ENCODE data around the gene NKTR.

The NKTR gene

GRCh38 chr3:42605546-42606173 is 5.2 kb downstream of the NKTR start:
- Histone ChIP-seq H3K36me3 (ENCODE audit: control insufficient read depth in 2 of 2, insufficient read depth in 1 of 2, low read length in 2 of 2) (peaks cover 14 to 56% of the 10 kb centered on the region in 2 experiments; a peak in 2 of 3 replicates), H3K9me3 (ENCODE audit: control insufficient read depth, insufficient read depth, low read depth, low read length) (no peaks in the 10 kb centered on the region), H3K4me3 (ENCODE audit: low read depth, low read length) (no peak overlapping the region), H3K4me1 (ENCODE audit: control insufficient read depth, insufficient read depth, low read length) (no peaks in the 10 kb centered on the region), H3K27ac (ENCODE audit: extremely low read depth, low read depth, low read length) (no peak overlapping the region)
- TF ChIP-seq SP7 (tag by site-specific recombination; IDR thresholded peaks at IDR 0.05) (no peak), ZNF114 (tag by site-specific recombination; IDR thresholded peaks at IDR 0.05) (no peak), ZNF777 (tag by site-specific recombination; IDR thresholded peaks at IDR 0.05; ENCODE audit: borderline replicate concordance) (no peak), PATZ1 (tag by site-specific recombination; IDR thresholded peaks at IDR 0.05) (no peak), ZNF621 (tag by site-specific recombination; IDR thresholded peaks at IDR 0.05) (no peak), ZNF654 (tag by site-specific recombination; IDR thresholded peaks at IDR 0.05; ENCODE audit: low read depth) (no peak), ZIC2 (tag by site-specific recombination; IDR thresholded peaks at IDR 0.05) (no peak), ZNF600 (tag by site-specific recombination; IDR thresholded peaks at IDR 0.05) (no peak), ZNF558 (tag by site-specific recombination; IDR thresholded peaks at IDR 0.05) (no peak), ZSCAN16 (tag by site-specific recombination; IDR thresholded peaks at IDR 0.05) (no peak), ZNF292 (tag by site-specific recombination; IDR thresholded peaks at IDR 0.05; ENCODE audit: borderline replicate concordance, low read depth) (no peak), ZSCAN5A (tag by site-specific recombination; IDR thresholded peaks at IDR 0.05) (no peak), AEBP2 (tag by site-specific recombination; IDR thresholded peaks at IDR 0.05; ENCODE audit: borderline replicate concordance) (no peak)
- TF ChIP-seq, protein P1, sequence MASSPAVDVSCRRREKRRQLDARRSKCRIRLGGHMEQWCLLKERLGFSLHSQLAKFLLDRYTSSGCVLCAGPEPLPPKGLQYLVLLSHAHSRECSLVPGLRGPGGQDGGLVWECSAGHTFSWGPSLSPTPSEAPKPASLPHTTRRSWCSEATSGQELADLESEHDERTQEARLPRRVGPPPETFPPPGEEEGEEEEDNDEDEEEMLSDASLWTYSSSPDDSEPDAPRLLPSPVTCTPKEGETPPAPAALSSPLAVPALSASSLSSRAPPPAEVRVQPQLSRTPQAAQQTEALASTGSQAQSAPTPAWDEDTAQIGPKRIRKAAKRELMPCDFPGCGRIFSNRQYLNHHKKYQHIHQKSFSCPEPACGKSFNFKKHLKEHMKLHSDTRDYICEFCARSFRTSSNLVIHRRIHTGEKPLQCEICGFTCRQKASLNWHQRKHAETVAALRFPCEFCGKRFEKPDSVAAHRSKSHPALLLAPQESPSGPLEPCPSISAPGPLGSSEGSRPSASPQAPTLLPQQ (tag by site-specific recombination; IDR thresholded peaks at IDR 0.05), result no peak
- TF ChIP-seq, protein P2, sequence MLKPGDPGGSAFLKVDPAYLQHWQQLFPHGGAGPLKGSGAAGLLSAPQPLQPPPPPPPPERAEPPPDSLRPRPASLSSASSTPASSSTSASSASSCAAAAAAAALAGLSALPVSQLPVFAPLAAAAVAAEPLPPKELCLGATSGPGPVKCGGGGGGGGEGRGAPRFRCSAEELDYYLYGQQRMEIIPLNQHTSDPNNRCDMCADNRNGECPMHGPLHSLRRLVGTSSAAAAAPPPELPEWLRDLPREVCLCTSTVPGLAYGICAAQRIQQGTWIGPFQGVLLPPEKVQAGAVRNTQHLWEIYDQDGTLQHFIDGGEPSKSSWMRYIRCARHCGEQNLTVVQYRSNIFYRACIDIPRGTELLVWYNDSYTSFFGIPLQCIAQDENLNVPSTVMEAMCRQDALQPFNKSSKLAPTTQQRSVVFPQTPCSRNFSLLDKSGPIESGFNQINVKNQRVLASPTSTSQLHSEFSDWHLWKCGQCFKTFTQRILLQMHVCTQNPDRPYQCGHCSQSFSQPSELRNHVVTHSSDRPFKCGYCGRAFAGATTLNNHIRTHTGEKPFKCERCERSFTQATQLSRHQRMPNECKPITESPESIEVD (tag by site-specific recombination; IDR thresholded peaks at IDR 0.05), result no peak
- TF ChIP-seq, protein P3, sequence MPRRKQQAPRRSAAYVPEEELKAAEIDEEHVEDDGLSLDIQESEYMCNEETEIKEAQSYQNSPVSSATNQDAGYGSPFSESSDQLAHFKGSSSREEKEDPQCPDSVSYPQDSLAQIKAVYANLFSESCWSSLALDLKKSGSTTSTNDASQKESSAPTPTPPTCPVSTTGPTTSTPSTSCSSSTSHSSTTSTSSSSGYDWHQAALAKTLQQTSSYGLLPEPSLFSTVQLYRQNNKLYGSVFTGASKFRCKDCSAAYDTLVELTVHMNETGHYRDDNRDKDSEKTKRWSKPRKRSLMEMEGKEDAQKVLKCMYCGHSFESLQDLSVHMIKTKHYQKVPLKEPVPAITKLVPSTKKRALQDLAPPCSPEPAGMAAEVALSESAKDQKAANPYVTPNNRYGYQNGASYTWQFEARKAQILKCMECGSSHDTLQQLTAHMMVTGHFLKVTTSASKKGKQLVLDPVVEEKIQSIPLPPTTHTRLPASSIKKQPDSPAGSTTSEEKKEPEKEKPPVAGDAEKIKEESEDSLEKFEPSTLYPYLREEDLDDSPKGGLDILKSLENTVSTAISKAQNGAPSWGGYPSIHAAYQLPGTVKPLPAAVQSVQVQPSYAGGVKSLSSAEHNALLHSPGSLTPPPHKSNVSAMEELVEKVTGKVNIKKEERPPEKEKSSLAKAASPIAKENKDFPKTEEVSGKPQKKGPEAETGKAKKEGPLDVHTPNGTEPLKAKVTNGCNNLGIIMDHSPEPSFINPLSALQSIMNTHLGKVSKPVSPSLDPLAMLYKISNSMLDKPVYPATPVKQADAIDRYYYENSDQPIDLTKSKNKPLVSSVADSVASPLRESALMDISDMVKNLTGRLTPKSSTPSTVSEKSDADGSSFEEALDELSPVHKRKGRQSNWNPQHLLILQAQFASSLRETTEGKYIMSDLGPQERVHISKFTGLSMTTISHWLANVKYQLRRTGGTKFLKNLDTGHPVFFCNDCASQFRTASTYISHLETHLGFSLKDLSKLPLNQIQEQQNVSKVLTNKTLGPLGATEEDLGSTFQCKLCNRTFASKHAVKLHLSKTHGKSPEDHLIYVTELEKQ (tag by site-specific recombination; IDR thresholded peaks at IDR 0.05; ENCODE audit: borderline replicate concordance), result no peak
- POLR2A ChIA-PET, result no interaction called here
- CTCF ChIA-PET, result no interaction called here
